ENCODE measurements around the gene ZHX3. TPM values are rescaled to one million over a fixed set of nuclear protein-coding genes. Genes with fewer than 3 reads are reported as not detected.
A peak's percentile ranks its signal among the peaks of the same experiment; 100 is the strongest.

Gene ZHX3
- total RNA-seq, 1 experiment from 2014 or later, result 35.1 TPM

- no peak for DNase-seq (ENCODE audit: low read depth)
Observed at GRCh38 chr20:41353530-41353929, 36.0 kb upstream of the ZHX3 start.

DNA sequence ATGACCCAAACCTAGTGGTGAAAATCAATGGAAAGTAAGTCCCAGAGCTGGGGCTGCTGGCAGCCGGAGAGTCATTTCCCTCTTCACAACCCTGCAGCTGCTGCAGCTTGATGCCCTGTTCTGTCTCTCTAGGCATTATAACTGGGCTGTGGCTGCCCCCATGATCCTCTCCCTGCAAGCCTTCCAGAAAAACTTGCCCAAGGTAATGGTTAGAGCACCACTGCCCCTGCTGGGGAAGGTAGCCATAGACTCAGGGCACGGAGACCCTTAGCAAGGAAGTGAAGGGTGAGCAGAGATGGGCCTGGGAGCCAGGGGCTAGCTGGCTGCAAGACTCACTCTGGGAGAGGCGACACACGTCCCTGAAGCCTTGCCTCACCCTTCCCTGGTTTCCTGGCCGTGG is 35.1 kb upstream of the ZHX3 start:
- DNase-seq (ENCODE audit: low read depth), result no peak

DNA sequence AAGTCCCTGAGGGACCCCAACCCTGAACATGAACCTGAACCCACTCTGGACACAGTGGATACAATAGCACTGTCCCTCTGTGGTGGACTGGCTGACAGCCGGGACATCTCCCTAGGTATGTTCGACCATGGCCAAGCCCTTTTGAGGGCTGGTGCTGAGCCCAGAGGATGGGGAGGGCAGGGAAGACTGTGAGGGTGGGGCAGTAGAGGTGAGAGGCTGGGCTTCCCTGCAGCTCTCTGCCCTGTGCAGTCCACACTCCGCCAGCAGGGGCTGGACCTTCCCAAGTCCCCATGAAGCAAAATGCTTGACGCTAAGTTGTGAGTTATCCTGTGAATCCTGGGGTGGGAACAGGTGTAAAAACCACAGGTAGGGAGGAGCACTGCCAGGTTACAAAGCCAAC is 34.6 kb upstream of the ZHX3 start:
- DNase-seq (ENCODE audit: low read depth), result no peak

- DNase-seq (ENCODE audit: low read depth), result no peak
Observed at GRCh38 chr20:41350408-41350962, 33.0 kb upstream of the ZHX3 start.

DNA sequence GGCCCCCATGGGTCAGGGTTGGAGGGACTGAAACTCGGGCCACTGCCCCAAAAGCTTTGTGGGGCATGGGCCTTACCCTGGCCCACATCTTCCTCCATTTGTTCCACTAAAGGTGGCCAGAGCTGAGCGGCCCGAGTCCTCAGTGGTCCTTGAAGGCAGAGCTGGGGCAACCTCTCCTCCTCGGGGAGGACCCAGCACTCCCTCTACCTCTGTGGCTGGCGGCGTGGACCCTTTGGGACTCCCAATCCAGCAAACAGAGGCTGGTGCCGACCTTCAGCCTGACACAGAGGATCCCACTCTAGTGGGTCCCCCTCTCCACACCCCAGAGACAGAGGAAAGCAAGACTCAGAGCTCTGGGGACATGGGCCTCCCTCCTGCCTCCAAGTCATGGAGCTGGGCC is 32.4 kb upstream of the ZHX3 start:
- no peak for DNase-seq (ENCODE audit: low read depth)

DNA sequence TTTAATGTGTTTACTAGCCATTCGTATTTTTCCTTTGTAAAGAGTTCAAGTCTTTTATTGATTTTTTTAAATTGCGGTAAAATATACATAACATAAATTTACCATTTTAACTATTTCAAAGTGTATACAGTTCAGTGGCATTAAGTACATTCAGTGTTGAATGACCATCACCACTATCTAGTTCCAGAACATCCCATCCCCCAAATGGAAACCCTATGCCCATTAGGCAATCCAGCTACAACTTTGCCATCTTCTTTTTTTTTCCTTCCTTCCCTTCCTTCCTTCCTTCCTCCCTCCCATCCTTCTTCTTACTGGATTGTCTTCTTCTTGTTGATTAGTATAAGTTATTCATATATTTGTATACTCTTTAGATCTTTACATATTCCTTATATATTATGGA is 31.7 kb upstream of the ZHX3 start:
- DNase-seq (ENCODE audit: low read depth), result no peak

DNA sequence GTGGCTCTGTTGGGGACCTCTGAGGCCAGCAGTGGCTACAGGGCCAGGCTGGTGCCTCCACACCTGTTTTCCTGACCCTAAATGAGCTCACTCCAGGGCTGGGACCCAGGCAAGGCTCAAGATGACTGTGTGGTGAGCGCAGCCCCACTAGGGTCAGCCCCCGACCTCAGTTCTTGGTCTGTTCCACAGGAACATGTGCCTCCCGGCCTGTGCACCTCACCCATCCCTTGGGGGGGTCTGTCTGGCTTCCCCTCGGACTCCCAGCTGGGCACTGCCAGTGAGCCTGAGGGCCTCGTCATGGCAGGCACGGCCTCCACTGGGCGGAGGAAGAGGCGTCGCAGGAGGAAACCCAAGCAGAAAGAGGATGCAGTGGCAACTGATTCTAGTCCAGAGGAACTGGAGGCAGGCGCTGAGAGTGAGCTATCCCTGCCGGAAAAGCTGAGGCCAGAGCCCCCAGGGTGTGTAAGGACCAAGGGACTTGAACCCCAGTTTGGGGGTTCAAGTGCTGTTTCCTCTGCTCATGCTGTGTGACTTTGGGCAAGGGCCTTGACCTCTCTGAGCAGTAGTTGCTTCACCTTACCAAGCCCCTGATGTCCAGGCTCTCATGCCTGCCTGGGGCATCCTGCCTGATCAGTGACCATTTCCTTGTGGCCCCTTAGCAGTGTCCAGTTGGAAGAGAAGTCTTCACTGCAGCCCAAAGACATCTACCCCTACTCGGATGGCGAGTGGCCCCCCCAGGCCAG is 31.1 kb upstream of the ZHX3 start:
- DNase-seq (ENCODE audit: low read depth), result no peak

DNA sequence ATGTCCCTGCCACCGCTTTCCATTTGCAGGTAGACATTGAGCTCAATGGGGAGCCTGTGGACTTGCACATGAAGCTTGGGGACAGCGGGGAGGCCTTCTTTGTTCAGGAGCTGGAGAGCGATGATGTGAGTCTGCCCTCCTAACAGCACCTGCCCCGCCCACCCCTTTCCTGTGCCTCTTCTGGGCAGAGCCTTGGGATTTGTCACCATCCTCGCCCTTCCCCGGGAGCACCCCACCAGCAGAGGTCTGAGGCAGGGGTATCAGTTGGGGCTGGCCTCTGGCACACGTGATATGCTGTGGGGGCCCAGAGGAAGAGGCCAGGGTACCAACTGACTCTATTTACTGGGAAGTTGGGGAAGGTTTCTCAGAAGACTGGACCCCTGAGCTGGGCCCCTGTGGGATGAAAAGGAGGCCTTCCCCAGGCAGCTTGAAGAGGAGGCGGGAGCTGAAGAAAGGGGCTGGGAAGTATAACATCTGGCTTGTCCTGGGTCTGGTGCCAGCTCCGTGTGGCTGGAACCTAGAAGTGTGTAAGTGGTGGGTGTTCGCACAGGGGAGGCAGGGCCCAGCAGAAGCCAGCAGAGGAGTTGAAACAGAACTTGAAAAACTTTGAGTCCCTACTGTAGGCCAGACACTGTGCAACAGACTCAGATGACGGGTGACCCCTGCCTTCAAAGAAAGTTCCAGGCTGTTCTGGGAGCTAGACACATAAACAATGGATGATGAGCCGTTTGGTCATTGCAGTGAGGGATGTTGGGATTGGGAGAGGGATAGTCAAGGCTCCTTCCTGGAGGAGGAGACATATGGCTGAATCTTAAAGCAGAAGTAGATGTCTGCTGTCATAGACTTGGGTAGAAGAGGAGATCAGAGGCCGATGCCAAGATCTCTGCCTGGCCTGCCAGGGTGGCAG is 30.2 kb upstream of the ZHX3 start:
- DNase-seq (ENCODE audit: low read depth), result no peak

- DNase-seq (ENCODE audit: low read depth), result no peak
Observed at GRCh38 chr20:41345729-41346067, 28.2 kb upstream of the ZHX3 start.

DNA sequence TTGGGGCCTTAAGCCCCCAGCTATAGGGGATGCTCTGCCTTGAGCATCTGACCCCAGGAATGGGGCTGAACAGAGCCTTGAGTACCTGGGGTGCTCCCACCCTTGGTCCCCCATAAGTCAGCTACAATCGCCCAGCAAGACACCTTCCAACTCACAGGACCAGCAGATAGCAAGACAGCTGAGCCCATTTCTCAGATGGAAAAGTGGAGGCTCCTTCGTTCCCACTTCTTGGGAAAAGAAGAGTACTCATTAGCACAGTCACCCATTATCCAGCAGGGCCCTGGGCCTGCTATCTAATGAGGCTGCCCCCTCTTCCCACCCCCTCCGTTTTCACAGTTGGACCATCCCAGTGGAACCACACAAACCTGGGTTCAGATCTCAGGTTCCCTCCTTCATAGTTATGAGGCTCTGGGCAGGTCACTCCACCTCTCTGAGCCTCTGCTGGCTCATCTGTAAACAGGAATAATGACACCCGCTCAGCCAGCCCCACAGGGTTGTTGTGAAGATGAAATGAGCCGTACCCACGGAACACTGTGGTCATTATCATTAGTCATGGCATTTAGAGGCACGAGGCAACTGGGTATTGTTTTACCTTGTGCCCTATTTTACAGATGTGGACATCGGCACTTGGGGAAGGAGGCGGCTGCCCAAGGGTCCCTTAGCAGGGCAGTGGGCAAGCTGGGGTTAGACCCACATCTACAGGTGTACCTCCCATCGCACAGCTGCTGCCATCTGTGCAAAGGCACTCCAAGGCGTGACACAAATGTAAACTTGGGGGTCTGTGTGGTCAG is 27.6 kb upstream of the ZHX3 start:
- DNase-seq (ENCODE audit: low read depth), result peak; percentile 42

DNA sequence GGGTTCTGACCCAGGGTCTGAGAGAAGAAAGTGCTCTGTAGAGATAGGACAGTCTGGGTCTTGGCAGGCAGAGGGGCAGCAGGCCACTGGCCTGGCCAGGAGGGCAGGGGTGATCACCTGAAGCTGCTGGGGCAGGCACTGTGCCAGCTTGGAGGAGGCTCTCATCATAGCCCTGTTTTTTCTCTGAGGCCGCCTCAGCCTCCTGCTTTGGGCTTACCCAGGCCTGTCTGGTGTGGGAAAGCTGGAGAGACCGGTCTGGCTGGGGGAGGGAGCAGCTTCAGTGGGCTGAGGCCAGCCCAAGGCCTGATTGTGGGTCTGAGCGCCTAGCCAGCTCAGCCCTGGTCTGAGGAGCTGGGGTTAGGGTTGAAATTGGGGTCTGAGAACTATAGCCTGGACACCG is 26.9 kb upstream of the ZHX3 start:
- no peak for DNase-seq (ENCODE audit: low read depth)

DNA sequence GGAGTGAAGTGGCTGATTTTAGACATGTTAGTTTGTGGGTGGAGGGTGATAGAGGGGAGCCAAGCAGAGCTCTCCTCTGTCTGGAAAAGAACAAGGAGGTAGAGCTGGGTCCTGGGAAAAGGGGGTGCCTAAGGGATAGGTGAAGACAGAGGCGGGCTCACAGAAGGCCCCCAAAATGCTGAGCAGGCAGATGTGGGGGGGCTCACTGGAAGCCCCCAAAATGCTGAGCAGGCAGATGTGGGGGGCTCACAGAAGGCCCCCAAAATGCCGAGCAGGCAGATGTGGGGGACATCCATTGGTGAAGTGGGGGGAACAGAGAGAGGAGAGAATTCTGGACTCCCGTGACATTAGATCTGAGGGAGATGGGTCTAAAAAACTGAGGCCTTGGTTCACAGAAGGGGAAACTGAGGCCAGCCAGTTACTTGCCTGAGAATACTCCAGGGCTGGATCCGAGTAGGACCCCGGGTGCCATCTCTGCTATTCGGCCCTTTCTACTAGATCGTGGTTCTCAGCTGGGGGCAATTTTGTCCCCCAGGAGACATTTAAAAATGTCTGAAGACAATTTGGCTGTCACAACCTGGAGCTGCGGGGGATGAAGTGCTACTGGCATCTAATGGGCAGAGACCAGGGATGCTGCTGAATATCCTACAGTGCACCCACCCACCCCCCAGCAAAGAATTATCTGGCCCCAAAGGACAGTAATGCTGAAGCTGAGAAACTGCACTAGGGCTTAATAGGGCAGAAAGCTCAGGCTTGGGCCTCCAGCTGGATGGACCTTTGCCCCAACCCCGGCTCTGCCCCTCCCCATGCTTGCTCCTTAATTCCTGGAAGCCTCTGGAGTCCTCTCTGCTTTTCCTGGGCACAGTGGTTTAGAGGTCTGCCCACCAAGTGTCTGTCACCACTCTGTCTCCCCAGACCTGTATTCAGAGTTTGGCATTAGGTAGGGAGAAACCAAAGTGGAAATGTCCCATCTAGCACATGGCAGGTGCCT is 25.2 kb upstream of the ZHX3 start:
- no peak for DNase-seq (ENCODE audit: low read depth)

DNA sequence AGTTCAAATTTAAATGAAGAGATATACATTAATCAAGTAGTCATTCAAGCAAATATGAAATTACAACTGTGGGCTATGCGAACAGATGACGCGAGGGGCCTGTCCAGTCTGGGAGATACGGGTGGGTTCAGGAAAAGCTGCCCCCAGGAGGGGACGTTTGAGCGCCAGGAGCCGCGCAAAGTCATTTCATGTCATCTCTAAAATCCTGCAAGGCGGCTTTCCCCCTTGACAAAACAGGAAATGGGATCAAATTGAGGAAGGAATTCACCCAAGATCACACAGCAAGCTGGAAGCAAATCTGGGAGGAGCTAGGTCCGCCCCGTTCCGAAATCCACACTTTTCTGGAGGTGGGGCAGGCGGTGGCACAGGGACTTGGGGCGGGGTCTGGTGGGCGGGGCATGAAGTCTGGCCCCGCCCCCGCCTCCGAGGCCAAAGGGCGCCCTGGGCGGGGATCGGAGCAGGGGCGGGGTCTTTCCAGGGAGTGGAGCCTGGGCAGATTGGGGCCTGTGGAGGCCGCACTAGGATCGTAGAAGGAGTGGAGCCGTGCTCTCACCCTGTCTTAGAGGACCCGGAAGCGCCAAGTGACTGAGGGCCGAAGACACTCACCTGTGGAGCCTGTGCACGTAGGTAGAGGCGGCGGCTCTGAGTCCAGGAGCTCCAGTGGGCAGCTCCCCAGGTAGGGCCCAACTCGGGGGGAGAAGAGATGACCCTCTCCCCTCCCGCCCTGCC is 23.0 kb upstream of the ZHX3 start, which contains the start of gene LPIN3:
TSS of gene LPIN3 (plus strand) at position 495 of the 729 bp plus-strand sequence. CDS start 4,983 bp downstream, outside the sequence.
- peak; percentile 89 for DNase-seq (ENCODE audit: low read depth)

DNA sequence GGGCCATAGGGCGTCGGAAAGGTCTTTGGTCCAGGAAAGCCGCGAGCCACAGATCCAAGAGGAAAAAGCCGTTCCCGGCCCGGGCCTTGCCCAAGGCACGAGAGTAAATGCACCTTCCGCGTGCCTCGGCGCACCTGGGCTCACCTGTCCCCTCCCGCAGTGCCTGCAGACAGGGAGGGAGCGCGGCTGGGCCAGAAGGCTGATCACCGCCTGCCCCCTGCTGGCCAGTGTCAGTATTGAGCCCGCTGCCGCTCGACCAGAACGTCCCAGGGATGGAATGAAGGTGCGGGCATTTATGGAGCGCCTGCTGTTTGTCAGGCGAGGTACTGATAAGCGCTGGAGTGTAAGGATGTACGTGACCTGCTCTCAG is 22.4 kb upstream of the ZHX3 start:
- DNase-seq (ENCODE audit: low read depth), result peak; percentile 52

- no peak for DNase-seq (ENCODE audit: low read depth)
Observed at GRCh38 chr20:41336711-41337492, 19.4 kb upstream of the ZHX3 start.

GRCh38 chr20:41335591-41335990 is 18.1 kb upstream of the ZHX3 start:
- no peak for DNase-seq (ENCODE audit: low read depth)

GRCh38 chr20:41334443-41335421 is 17.2 kb upstream of the ZHX3 start:
- no peak for DNase-seq (ENCODE audit: low read depth)

GRCh38 chr20:41334036-41334435 is 16.5 kb upstream of the ZHX3 start:
- DNase-seq (ENCODE audit: low read depth), result no peak

Data from LHCN-M2 (cell line).